CD4-positive, alpha-beta T cell treated with Interleukin-15 for 4 hours (primary cell): ENCODE measurements around the gene CST9.
"Not testable (repeated sequence)": the region's sequence is repeated elsewhere in the genome, so short reads cannot be mapped to it uniquely, and the experiment has no call there.

Experiments used
- DNase-seq: peaks from one replicate; pipeline ENCODE4 v3.0.0-alpha.2; 2020; ENCODE audit warnings: low spot score

CST9 gene

DNA sequence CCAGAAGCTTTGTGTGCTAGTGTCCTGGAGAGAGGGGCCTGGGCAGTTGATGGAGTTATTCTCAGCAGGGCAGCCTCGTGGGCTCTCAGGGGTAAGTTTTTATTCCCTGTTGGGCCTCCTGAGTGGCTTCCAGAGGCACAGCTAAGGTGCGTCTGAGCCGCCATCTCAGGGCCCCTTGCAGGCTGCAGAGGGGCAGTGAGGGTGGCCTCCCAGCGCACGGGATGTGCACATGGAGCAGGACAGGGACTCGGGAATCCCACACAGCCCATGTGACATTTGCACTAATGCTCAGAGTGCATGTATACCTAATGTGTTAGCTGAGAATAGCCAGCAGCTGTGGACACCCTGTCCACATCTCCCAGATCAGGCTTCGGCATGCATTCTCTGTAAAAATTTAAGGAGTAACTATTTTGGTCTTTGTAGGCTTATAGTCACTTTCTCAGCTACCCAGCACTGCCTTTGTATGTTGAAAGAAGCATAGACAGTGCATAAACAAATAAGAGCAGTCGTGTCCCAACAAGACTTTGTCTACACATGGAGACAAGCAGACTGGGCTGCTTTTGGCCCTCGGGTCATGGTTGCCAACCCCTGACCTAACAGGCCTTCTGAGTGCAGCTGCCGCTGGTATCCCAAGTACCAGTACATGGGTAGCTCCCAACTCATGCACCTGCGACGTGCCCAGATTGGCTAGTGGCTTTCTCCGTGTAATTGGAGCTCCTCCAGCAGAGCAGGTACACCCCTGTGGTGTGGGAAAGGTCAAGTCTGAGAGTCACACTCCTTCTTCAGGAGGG is 18.8 kb downstream of the CST9 start:
- no peak for DNase-seq

DNA sequence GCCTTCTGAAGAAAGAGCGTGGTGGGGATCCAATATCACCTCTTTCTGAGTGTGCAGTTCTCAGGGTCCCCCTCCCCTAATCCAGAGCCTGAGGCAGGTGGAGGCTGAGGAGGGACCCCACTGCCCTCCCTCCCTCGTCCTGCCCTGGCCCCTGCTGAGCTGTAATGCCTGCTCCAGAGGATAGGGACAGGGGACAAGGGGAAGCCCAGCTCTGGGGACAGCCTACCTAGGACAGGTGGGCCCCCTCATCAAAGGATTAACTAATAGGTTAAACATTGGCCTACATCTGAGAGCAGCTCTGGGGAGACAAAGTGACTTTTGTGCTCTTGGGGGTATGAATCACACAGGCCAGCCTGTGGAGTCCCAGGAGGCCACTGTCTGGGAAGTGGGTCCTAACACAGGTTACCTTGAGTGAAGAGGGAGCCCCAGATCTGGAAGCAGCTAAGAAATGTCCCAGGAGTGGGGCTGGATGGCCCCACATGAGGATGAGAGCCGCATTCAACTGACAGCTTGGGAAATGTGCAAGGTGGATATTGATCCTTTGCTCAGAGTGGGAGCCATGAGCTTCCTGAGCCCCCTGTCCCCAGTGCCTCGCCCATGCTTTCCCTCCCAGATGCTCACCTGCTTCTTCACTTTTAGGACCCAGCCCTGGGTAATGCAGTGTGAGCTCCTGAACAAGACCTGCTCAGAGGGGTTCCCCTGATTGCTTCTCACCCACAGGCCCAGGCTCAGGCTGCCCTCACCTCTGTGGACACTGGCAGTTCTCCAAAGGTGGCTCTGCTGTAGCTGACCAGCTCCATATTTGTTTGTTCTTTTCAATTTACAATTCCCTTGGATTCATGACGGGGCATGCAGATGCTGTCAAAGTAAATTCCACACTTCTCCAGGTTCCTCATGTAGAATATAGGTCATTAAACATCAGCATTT is 19.6 kb downstream of the CST9 start:
- DNase-seq, result no peak

DNA sequence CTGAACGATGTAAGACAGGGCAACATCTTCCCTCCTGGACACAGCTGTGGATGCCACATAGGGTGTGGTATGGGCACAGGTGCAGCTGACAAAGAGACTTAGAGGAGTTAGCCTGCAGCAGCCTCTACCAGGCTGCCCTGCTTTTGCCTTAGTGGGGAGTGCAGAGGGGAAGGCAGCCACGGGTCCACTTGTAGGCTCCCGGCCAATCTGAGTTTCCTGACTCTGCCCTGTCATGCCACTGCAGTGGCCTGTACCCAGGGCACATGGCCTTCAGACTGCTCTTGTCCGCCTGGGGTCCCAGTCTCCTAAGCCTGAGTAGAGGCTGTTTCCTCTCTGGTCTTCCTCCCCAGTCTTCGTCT is 20.3 kb downstream of the CST9 start:
- no peak for DNase-seq

DNA sequence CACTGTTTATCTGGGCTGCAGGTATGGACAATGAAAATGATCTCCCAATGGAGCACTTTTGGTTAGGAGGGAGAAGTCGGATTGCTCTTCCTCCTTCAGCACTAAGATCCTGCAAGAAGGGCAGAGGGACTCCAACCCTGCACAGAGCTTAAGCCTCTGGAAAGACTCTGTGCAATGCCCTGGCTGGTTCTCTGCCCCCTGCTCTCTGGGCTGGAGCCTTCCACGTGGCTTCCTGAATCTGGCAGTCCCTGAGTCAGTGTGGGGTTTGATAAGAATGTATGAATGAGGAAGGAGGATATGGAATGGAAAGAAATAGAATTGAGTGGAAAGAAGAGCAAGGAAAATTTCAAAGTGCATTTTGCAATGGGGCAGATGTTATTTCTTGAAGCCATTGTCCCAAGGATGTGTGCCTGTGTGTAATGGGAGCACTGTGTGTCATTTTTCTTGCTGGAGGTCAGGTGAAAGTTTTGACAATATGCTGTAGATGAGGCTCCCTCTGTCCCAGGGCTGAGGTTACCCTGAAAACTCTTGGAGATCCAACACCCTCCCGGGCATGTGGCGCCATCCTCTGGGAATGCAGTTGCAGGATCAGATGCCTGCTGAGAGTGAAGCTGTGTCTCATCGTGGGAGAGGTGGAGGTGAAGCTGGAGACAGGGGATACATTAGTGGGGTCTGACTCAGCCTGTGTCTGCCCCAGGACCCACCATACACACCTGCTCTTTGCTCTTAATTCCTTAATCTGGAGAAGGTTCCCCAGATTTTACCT is 21.1 kb downstream of the CST9 start:
- no peak for DNase-seq

DNA sequence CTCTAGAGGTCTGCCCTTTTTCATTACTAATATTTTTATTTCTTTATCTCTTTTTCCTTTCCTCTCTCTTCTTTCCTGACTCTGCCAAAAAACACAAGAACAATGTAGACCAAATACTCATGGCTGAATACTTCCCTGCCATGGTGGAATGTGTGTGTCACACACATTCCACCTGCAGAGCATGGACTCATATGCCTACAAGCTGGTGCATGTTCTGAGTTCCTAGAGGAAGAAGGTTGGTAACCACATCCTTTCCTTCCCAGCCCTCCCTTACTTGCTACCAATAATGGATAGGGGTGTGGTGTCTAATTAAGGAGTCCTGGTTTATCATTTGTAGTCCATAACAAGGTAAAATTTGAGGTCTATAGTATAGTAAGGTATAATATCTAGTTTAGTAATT is 22.2 kb downstream of the CST9 start:
- DNase-seq, result no peak

DNA sequence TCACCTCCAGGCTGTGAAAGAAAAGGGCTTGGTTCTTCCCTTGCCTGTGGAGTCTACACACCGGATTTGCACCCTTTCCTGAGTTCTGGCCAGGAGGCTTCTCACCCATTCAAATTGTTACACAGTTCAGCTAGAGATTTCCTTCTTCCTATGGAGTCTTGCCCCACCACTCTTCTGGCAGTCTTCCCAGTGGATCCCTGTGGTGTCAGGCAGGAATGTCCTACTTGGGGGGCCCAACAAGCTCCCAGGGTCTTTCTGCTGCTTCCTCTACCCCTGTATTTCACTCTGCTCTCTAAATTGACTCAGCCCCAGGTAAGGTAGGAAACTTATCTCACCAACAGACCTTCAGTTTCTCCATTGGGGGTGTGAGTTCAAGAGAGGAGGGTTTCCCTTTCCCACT is 23.4 kb downstream of the CST9 start:
- no peak for DNase-seq

DNA sequence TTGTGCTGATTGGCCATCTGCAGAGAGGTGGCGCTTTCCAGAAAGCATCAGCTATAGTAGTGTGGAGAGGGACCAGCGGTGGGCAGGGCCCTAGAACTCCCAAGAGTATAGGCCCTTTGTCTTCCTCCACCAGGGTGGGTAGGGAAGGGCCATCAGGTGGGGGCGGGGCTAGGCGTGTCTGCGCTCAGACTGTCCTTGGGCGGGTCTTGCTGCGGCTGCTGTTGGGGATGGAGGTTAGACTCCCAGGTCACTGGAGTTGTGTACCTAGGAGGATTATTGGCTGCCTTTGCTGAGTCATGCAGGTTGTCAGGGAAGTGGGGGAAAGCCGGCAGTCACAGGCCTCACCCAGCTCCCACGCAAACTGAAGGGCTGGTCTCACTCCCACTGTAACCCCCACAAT is 23.9 kb downstream of the CST9 start:
- DNase-seq, result not testable (repeated sequence)

DNA sequence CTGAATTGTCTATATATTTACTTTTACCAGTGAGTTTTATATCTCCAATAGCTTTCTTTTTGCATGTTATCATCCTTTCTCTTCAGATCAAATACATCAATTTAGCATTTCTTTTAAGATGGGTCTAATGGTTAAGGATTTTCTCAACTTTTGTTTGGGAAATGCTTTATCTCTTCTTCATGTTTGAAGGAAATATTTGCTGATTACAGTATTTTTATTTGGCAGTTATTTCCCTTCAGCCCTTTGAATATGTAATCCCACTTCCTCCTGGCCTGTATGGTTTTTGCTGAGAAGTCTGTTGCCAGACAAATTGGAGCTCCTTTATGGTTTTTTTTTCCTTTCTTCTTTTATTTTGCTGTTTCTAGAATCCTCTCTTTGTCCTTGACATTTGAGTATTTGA is 30.7 kb downstream of the CST9 start:
- DNase-seq, result no peak

DNA sequence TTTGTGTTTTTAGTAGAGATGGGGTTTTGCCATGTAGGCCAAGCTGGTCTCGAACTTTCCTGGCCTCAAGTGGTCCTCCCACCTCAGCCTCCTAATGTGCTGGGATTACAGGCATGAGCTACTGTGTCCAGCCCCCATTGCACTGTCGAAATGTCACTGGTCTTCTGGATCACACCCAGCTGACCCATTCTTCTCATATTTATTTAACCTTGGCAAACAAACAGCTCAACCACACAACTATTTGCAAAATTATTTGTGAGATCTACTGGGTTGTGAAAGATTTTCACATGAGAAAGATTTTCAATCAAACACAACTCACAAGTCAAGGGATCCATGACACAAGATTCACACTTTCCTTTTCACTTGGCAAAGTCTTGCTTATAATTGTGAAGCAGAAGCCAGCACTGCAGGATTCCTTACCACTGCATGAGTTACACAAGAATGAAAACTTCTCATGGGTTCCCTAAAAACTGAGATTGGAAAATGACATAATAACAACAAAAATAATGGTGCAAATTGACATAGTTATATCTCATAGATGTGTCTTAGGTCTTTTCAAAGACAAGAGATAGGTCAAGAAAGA is 35.4 kb downstream of the CST9 start:
- DNase-seq, result no peak

DNA sequence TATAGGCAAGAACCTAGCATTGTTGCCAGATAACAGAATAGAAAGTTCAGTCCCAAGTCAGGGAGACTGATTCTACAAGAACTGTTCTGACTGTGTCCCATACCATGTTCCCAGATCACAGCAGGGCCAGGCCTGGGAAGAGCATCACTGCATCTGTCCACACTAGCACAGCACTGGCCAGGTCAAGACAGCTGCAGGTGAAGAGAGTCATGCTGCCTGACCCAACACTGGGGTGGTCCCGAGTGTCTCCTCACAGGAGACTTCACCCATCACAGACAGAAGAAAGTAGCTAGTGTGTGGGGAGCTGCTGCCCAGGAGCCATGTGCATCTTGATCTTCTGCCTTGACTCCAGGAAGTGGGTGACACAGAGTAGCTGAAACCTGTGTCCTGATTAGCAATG is 36.1 kb downstream of the CST9 start:
- DNase-seq, result no peak

DNA sequence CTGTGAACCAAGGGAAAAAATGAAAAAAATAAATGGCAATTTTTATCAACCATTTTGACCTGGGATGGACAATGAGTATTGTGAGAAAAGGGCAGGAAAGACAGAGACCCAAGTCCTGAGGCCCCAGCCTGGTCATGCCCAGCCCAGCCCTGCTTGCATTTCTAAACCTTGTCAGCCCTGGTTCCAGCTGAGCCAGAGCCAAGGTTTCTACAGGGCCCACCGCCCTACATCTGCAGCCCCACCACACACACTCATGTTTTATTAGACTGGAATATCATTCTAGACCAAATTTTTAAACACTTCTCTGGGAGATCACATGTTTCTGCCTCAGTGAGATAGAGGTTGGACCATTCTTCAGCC is 36.8 kb downstream of the CST9 start:
- DNase-seq, result no peak

DNA sequence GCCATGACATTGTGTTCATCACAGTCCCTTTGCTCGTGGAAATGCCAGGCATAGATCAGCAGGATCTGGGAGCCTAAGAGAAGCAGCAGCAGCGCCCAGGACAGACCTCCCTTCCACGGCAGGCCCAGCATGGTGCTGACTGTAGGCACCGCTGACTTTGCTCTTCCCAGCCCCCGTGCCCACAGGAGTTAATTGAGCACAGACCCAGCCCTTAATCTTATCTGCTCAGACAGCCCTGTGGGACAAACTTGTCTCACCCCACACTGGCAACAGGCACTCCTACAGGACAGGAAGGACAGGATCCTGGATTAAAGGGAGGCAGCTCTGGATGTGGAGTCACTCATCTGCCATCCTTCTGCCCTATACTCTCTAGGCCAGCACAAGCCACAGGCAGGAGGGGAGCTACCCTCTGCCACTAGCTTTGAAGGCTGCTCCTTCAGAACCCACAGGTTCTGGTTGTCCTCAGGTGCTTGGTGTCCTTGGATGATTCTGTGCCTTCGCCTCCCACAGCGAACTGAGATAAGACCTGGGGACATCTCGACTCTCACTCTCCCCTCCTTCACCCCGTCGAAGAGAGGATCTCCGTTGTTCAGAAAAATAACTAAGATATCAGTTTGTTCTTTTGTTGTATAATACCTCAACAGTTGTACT is 37.3 kb downstream of the CST9 start, which contains the start of gene CST9L:
TSS of gene CST9L (minus strand) at position 165 of the 651 bp plus-strand sequence. CDS start at position 131, 34 bp downstream.
- DNase-seq, result no peak

DNA sequence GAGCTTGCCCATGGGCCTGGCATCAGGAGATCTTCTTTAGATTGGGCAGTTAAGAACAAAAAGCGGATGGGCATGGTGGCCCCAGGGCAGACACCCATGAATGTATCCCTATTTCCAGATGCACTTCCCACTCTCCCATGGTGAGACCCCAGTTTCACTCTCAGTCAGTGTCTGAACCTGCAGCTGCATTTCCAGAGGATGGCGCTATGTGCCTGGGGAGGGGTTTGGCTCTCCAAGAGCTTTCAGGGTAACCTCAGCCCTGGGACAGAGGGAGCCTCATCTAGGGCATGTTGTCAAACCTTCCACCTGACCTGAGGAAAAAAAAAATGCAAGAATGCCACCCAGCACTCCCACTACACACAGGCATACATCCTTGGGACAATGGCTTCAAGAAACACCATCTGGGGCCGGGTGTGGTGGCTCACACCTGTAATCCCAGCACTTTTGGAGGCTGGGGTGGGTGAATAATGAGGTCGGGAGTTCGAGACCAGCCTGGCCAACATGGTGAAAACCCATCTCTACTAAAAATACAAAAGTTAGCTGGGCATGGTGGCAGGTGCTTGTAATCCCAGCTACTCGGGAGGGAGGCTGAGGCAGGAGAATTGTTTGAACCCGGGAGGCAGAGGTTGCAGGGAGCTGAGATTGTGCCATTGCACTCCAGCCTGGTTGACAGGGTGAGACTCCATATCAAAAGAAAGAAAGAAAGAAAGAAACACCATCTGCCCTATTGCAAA is 39.4 kb downstream of the CST9 start:
- no peak for DNase-seq

DNA sequence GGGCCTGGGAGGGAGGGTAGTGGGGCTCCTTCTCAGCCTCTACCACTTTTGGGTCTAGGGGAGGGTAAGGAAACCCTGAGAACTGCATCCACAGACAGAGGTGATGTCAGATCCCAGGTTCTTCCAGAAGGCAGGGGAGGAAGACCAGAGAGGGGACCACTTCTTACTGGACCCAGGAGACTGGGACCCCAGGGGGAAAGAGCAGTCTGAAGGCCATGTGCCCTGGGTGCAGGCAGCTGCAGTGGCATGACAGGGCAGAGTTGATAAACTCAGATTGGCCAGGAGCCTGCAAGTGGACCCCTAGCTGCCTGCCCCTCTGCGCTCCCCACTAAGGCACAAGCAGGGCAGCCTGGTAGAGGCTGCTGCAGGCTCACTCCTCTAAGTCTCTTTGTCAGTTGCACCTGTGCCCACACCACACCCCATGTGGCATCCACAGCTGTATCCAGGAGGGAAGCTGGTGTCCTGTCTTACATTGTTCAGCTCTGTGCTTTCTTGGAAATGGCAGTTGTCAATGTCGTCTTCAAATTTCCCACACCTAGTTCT is 40.1 kb downstream of the CST9 start:
- DNase-seq, result no peak

DNA sequence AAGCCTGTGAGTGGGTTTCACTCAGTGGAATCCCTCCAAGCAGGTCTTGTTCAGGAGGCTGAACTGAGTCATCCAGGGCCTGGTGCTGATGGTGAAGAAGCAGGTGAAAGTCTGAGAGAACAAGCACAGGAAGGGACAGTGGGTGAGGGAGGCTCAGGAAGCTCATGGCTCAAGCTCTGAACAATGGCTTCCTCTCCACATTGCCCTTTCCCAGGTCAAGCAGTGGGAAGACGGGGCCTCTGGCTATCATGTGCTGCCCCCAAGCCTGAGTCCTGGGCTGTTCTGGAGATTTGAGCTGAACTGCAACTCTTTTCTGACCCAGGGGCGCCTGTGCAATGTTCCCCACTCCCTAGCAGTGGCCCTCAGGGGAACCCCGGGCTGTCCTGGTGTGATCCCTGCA is 40.8 kb downstream of the CST9 start:
- DNase-seq, result no peak

DNA sequence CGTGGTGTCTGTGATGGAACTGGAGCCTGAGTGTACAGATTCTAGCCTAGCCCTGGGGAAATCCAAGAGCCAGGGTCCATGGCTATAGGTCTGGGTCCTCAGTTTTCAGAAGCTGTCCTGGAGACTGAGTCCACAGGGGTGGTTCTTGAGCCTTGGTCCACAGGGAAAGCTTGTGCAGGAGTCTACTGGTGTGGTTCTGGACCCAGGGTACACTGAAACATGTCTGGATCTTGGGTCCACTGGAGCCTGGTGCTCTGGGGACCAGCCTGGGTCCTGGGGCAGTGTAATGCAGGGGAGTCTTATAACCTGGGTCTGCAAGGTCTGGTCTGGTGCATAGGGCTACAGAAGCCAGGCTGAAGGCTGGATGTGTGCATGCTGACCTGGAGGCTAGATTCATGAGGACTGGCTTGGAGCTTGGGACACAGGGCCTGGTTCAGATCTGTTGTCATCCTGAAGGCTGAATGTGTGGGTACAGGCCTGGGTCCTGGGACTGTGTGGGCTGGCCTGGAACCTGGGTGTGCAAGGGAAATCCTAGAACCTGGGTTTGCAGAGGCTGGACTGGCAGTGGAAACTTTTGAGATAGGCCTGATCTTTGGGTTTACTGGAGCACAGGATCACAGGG is 42.9 kb downstream of the CST9 start:
- DNase-seq, result no peak

DNA sequence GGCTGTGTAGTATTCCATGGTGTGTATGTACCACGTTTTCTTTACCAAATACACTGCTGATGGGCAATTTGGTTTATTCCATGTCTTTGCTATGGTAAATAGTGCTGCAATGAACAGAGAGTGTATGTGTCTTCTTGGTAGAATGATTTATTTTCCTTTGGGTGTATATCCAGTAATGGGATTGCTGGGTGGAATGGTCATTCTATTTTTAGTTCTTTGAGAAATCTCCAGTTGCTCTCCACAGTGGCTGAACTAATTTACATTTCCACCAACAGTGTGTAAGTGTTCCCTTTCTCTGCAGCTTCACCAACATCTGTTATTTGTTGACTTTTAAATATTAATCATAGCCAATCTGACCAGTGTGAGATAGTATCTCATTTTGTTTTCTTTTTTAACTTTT is 51.3 kb downstream of the CST9 start:
- no peak for DNase-seq
